ENCODE data around the gene NOS1AP.

The NOS1AP gene

GRCh38 chr1:162192306-162192678 is 122.8 kb downstream of the NOS1AP start:
- DNase-seq (ENCODE audit: low read depth), result no peak
- TF ChIP-seq, protein P1, sequence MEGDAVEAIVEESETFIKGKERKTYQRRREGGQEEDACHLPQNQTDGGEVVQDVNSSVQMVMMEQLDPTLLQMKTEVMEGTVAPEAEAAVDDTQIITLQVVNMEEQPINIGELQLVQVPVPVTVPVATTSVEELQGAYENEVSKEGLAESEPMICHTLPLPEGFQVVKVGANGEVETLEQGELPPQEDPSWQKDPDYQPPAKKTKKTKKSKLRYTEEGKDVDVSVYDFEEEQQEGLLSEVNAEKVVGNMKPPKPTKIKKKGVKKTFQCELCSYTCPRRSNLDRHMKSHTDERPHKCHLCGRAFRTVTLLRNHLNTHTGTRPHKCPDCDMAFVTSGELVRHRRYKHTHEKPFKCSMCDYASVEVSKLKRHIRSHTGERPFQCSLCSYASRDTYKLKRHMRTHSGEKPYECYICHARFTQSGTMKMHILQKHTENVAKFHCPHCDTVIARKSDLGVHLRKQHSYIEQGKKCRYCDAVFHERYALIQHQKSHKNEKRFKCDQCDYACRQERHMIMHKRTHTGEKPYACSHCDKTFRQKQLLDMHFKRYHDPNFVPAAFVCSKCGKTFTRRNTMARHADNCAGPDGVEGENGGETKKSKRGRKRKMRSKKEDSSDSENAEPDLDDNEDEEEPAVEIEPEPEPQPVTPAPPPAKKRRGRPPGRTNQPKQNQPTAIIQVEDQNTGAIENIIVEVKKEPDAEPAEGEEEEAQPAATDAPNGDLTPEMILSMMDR (IDR thresholded peaks at IDR 0.05; ENCODE audit: control insufficient read depth, extremely low read depth, insufficient read depth), result no peak
- H3K4me3 ChIP-seq (ENCODE audit: low read depth, low read length), result no peak overlapping the region

DNA sequence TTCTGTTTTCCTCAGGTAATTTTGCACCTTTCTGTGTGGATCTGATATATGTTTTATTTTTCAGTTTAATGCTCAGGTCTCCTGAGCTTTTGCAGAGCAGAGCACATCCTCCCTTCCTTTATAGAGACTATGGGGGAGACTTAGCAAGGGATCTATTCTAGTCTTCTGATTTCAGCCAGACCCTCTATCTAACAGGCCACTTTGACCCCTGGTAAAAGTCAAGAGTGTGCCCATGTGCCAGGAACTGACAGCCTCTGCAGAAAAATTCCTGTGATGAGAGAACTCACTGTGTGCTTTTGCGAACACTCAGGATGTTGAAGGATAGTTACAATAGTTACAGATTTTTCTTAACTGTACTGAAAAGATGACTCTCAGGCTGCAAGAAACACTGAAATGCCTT is 123.3 kb downstream of the NOS1AP start:
- no peak for DNase-seq (ENCODE audit: low read depth)
- TF ChIP-seq, protein P1 (IDR thresholded peaks at IDR 0.05; ENCODE audit: control insufficient read depth, extremely low read depth, insufficient read depth), result no peak
- H3K4me3 ChIP-seq (ENCODE audit: low read depth, low read length), result no peak overlapping the region

DNA sequence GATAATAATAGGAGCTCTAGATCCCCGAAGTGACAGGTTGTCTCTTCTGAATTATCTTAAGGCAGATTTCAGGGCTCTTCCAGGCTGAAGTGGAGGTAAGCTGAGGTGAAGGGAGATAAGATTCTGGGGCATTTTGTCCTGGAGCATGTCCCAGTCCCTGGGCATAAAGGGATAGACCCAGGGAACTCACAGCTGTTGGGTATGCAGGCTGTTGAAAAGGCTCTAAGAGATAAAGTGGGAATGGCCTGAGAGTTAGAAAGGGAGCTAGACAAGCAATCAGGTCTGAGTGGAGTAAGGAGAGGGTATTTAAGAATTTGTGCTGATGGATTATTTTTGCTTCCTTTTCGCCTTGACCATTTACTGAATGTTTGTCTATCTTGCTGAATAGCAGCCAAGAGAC is 123.7 kb downstream of the NOS1AP start:
- no peak for DNase-seq (ENCODE audit: low read depth)
- H3K4me3 ChIP-seq (ENCODE audit: low read depth, low read length), result no peak overlapping the region
- TF ChIP-seq, protein P1 (IDR thresholded peaks at IDR 0.05; ENCODE audit: control insufficient read depth, extremely low read depth, insufficient read depth), result no peak

- DNase-seq (ENCODE audit: low read depth), result no peak
- TF ChIP-seq, protein P1 (IDR thresholded peaks at IDR 0.05; ENCODE audit: control insufficient read depth, extremely low read depth, insufficient read depth), result no peak
- H3K4me3 ChIP-seq (ENCODE audit: low read depth, low read length), result no peak overlapping the region
Observed at GRCh38 chr1:162193815-162194214, 124.3 kb downstream of the NOS1AP start.

- H3K4me3 ChIP-seq (ENCODE audit: low read depth, low read length), result no peak overlapping the region
- TF ChIP-seq, protein P1 (IDR thresholded peaks at IDR 0.05; ENCODE audit: control insufficient read depth, extremely low read depth, insufficient read depth), result no peak
- no peak for DNase-seq (ENCODE audit: low read depth)
Observed at GRCh38 chr1:162195567-162195966, 126.1 kb downstream of the NOS1AP start.

DNA sequence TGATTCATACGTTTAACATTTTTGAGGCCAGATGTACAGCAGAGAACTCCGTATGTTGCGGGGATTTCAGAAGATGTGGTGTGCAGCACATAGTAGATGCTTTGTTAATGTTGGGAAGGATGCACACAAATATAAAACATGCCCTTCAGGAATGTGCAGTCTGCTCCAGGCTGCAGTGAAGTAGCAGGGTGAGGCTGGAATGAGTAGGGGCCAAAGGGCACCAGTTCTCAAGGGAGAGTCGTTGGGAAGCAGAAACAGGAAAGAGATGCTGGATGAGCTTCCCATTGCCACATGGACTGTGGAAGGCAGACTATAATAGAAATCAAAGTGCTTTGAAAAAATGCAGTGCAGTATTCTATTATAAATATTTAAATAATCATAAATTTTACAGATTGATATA is 126.9 kb downstream of the NOS1AP start:
- TF ChIP-seq, protein P1 (IDR thresholded peaks at IDR 0.05; ENCODE audit: control insufficient read depth, extremely low read depth, insufficient read depth), result no peak
- H3K4me3 ChIP-seq (ENCODE audit: low read depth, low read length), result no peak overlapping the region
- no peak for DNase-seq (ENCODE audit: low read depth)

DNA sequence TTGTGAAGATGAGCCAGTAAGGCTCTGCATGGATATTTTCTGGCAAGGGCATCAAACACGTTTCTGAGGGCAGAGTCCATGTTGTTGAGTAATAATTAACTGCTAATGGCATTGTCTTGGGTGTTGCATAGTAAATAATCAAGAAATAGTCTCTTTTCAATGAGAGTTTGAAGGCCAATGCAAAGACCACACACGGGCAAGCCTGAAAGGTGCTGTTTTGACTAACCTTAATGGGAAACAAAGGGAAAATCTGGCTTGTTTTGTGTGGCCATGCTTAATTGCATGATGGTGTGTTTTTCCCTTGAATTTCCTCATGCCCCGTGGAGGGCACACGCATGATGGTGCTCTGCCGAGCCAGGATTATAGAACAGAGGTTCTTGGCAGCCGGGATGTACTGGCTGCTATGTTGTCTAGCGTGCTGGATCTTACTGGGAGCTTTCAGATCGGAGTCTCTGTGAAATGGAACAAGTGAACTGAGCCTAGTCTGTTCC is 127.6 kb downstream of the NOS1AP start:
- TF ChIP-seq, protein P1 (IDR thresholded peaks at IDR 0.05; ENCODE audit: control insufficient read depth, extremely low read depth, insufficient read depth), result no peak
- no peak overlapping the region for H3K4me3 ChIP-seq (ENCODE audit: low read depth, low read length)
- DNase-seq (ENCODE audit: low read depth), result no peak
